ENCODE results near the gene MATN4. TPM values are rescaled to one million over a fixed set of nuclear protein-coding genes. Genes with fewer than 3 reads are reported as not detected.

Gene MATN4, protein sequence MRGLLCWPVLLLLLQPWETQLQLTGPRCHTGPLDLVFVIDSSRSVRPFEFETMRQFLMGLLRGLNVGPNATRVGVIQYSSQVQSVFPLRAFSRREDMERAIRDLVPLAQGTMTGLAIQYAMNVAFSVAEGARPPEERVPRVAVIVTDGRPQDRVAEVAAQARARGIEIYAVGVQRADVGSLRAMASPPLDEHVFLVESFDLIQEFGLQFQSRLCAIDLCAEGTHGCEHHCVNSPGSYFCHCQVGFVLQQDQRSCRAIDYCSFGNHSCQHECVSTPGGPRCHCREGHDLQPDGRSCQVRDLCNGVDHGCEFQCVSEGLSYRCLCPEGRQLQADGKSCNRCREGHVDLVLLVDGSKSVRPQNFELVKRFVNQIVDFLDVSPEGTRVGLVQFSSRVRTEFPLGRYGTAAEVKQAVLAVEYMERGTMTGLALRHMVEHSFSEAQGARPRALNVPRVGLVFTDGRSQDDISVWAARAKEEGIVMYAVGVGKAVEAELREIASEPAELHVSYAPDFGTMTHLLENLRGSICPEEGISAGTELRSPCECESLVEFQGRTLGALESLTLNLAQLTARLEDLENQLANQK
- total RNA-seq (2012; rRNA removed) (not detected in 2 replicates), polyA plus RNA-seq (2012; rRNA removed) (0.12 and 0.13 TPM in 2 replicates), Bru-seq, nascent RNA (percentile 12 among the genes with signal in this experiment), BruChase-seq, experiment 1, labeled RNA remaining after a 6-hour chase (percentile 24 among the genes with signal in this experiment), BruChase-seq, experiment 2, labeled RNA remaining after a 2-hour chase (percentile 22 among the genes with signal in this experiment)
- 0.11 and 0.16 TPM in 2 replicates for polyA plus RNA-seq (2012; cell fraction: cytosol; rRNA removed)
- 0.37 and 1.2 TPM in 2 replicates for polyA plus RNA-seq (2012; cell fraction: nucleus; rRNA removed; ENCODE audit: low replicate concordance)
- long read RNA-seq: 0 reads

- Histone ChIP-seq H2AK9ac (replicated peaks; ENCODE audit: low read depth, low read length, poor library complexity) (no peak within 1 kb of the TSS), H3K4me1 (ENCODE audit: control insufficient read depth, insufficient read depth, low read length) (peaks cover 2% of the 10 kb centered on the region; the same call in 1 of the 2 replicates), H4K20me1 (ENCODE audit: insufficient read depth, low read length) (no peaks in the 10 kb centered on the region), H3K36me3 (ENCODE audit: control insufficient read depth, insufficient read depth, low read length) (no peaks in the 10 kb centered on the region), H3K14ac (replicated peaks; ENCODE audit: low read depth, low read length) (no peak within 1 kb of the TSS), H3K9me1 (ENCODE audit: insufficient read depth, low read length) (no peaks in the 10 kb centered on the region), H3K4me3 (ENCODE audit: insufficient read depth, low read depth, low read length) (no peak within 1 kb of the TSS), H3K27me3 (ENCODE audit: control insufficient read depth, insufficient read depth, low read length) (peaks cover 53% of the 10 kb centered on the region), H2BK120ac (ENCODE audit: low read depth, low read length) (no peak within 1 kb of the TSS), H3K4ac (ENCODE audit: low read depth, low read length) (no peak within 1 kb of the TSS), H4K8ac (ENCODE audit: low read depth in 2 of 2, low read length in 2 of 2) (no peak within 1 kb of the TSS), H4K5ac (ENCODE audit: low read depth, low read length) (no peak within 1 kb of the TSS), H4K91ac (ENCODE audit: insufficient read depth, low read depth, low read length) (no peak within 1 kb of the TSS), H2BK15ac (ENCODE audit: low read depth, low read length) (no peak within 1 kb of the TSS), H3K9me3 (ENCODE audit: control insufficient read depth, insufficient read depth, low read length) (no peaks in the 10 kb centered on the region), H3K18ac (ENCODE audit: low read depth, low read length) (no peak within 1 kb of the TSS), H3K56ac (ENCODE audit: extremely low read depth, insufficient read depth, low read length) (no peak within 1 kb of the TSS), H3K9ac (ENCODE audit: low read depth, low read length) (no peak within 1 kb of the TSS), H2BK5ac (ENCODE audit: low read depth, low read length, poor library complexity, severe bottlenecking) (no peak within 1 kb of the TSS), H2BK20ac (ENCODE audit: low read depth, low read length) (no peak within 1 kb of the TSS), H3K27ac (ENCODE audit: insufficient read depth, low read length) (no peak within 1 kb of the TSS), H3K4me2 (ENCODE audit: low read depth, low read length) (no peak within 1 kb of the TSS), H3K79me1 (ENCODE audit: low read depth in 1 of 2, low read length in 2 of 2) (no peaks in the 10 kb centered on the region), H3K23ac (ENCODE audit: low read depth, low read length) (no peak within 1 kb of the TSS), H2AFZ (replicated peaks; ENCODE audit: low read length, poor library complexity) (peak within 1 kb of the TSS; percentile 7), H2AK5ac (ENCODE audit: low read depth, low read length) (no peak within 1 kb of the TSS)
- TF ChIP-seq POLR2A (IDR thresholded peaks at IDR 0.05; ENCODE audit: low read depth, low read length) (no peak), BHLHE40 (IDR thresholded peaks at IDR 0.05; ENCODE audit: low read depth, low read length) (no peak), RCOR1 (IDR thresholded peaks at IDR 0.05; ENCODE audit: insufficient replicate concordance, low read length) (no peak), ELK1 (IDR thresholded peaks at IDR 0.05; ENCODE audit: borderline replicate concordance, low read depth, low read length) (no peak), MXI1 (IDR thresholded peaks at IDR 0.05; ENCODE audit: borderline replicate concordance, low read depth, low read length) (no peak), MAFK (IDR thresholded peaks at IDR 0.05; ENCODE audit: low read depth, low read length) (no peak), CTCF (conservative IDR thresholded peaks at IDR 0.05; ENCODE audit: low read depth, low read length) (no peak)
- intact Hi-C loops (cut with micrococcal nuclease): no loop called here
- ATAC-seq (ENCODE audit: low read depth) (no peak), DNase-seq (no peak)
- no TSS peak for BruUV-seq (replicated peaks)
- dilution Hi-C loops (cut with HindIII; ENCODE audit: low sequenced_read_pairs, unreplicated experiment): no loop called here
- in situ Hi-C loops (cut with MboI; ENCODE audit: low sequenced_read_pairs): no loop called here
- 20% methylated on average over 1 of the region's 20 CpGs; no CpG with 5 or more reads in 1 of the 2 experiments for WGBS, 2 experiments (ENCODE audit: extremely low coverage in 2 of 2, insufficient read length in 1 of 2)
- ChIA-PET CTCF (interaction anchor here (0.6 kb wide), 1 partner anchor 11 kb away, joined by 3 read pairs; no protein-coding TSS in a partner anchor), POLR2A (ENCODE audit: unreplicated experiment) (no interaction called here)
Observed at GRCh38 chr20:45308117-45308778, at the start of gene MATN4. Gene MATN4, minus strand, starts transcription at chr20:45308299. Its CDS starts 2,717 bp downstream, at chr20:45305582.

Measured in IMR-90 (cell line).